ENCODE results near the gene DPYD. TPM values are rescaled to one million over a fixed set of nuclear protein-coding genes. Genes with fewer than 3 reads are reported as not detected.

Gene DPYD
- polyA plus RNA-seq, 2 donors = 6.7 to 10.0 TPM

DNA sequence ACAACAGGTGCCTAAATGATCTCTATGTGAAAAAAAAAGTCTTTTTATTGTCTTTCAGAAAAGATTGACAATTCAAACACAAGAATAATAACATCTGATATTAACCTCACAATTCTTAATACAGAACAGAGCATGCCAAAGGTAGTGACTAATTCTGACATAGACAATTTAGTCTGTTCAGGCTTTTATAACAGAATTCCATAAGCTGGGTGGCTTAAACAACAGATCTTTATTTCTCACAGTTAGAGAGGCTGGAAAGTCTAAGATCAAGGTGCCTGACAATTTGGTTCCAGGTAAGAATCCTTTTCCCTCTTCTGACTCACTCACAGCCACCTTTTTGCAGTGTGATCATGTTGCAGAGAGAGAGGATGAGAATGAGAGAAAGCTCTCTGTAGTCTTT is 27.0 kb downstream of the DPYD start:
- Histone ChIP-seq H3K27me3 (ENCODE audit: control insufficient read depth in 1 of 2, insufficient read depth in 2 of 2, low read length in 2 of 2) (no peaks in the 10 kb centered on the region), H3K27ac (ENCODE audit: low read depth in 2 of 2, low read length in 1 of 2) (no peak overlapping the region), H3K4me1 (ENCODE audit: control insufficient read depth in 2 of 2, insufficient read depth in 2 of 2, low read length in 1 of 2) (no peaks in the 10 kb centered on the region), H3K9me3 (ENCODE audit: control insufficient read depth in 2 of 2, insufficient read depth in 1 of 2, low read depth in 1 of 2, low read length in 1 of 2) (peaks cover 0 to 2% of the 10 kb centered on the region in 2 donors), H3K36me3 (ENCODE audit: control insufficient read depth in 2 of 2, insufficient read depth in 2 of 2, low read length in 1 of 2) (no peaks in the 10 kb centered on the region), H3K4me3 (ENCODE audit: low read depth in 1 of 2, low read length in 2 of 2) (no peak overlapping the region)

- no peaks in the 10 kb centered on the region for H3K9me3 ChIP-seq (ENCODE audit: control insufficient read depth in 2 of 2, insufficient read depth in 1 of 2, low read depth in 1 of 2, low read length in 1 of 2)
- H3K36me3 ChIP-seq (ENCODE audit: control insufficient read depth in 2 of 2, insufficient read depth in 2 of 2, low read length in 1 of 2) = no peaks in the 10 kb centered on the region
- H3K27me3 ChIP-seq (ENCODE audit: control insufficient read depth in 1 of 2, insufficient read depth in 2 of 2, low read length in 2 of 2) = no peaks in the 10 kb centered on the region
- H3K4me3 ChIP-seq (ENCODE audit: low read depth in 1 of 2, low read length in 2 of 2) = no peak overlapping the region
- H3K4me1 ChIP-seq (ENCODE audit: control insufficient read depth in 2 of 2, insufficient read depth in 2 of 2, low read length in 1 of 2) = no peaks in the 10 kb centered on the region
- 100% methylated on average over 1 of the region's 1 CpG for WGBS, 2 donors
- H3K27ac ChIP-seq (ENCODE audit: low read depth in 2 of 2, low read length in 1 of 2) = no peak overlapping the region
Measured at GRCh38 chr1:97886199-97886598, 34.6 kb downstream of the DPYD start.

DNA sequence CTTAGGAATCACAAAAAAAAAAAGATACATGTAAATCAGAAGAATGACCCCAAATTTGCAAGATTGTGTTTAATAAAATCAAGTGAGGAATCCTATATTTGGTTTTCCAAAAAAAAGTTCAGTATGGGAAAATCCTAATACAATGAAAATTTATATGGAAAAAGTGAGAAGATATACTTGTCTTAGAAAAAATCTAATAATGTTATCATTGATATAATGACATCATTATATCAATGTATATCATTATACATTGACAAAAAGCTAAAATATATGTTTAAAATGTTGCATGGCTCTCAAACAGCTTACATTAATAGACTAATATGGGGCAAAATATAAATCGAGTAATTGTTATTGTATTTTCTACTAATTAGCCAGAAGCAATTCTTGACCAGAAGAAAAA is 37.0 kb downstream of the DPYD start:
- Histone ChIP-seq H3K27me3 (ENCODE audit: control insufficient read depth in 1 of 2, insufficient read depth in 2 of 2, low read length in 2 of 2) (no peaks in the 10 kb centered on the region), H3K27ac (ENCODE audit: low read depth in 2 of 2, low read length in 1 of 2) (no peak overlapping the region), H3K4me3 (ENCODE audit: low read depth in 1 of 2, low read length in 2 of 2) (no peak overlapping the region), H3K36me3 (ENCODE audit: control insufficient read depth in 2 of 2, insufficient read depth in 2 of 2, low read length in 1 of 2) (no peaks in the 10 kb centered on the region), H3K9me3 (ENCODE audit: control insufficient read depth in 2 of 2, insufficient read depth in 1 of 2, low read depth in 1 of 2, low read length in 1 of 2) (no peaks in the 10 kb centered on the region), H3K4me1 (ENCODE audit: control insufficient read depth in 2 of 2, insufficient read depth in 2 of 2, low read length in 1 of 2) (no peaks in the 10 kb centered on the region)
- 88 to 91% methylated on average over 1 of the region's 1 CpG for WGBS, 2 donors

DNA sequence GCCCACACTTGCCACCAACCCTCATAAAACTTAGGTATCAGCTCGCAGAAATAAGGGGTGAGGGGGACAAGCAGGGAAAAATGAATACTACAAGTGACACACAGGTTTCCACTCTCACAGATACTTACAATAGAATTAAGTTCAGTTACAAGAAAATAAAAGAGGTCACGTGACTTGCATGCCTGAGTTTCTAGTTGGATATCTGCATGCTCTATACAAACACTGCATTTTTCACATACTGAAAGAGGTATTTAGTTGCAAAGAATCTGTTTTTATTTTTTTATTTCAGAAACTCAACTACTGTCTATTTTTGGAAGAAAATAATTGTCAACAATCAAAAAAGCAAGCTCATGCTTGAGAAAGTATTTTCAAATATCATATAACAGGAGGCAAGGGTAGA is 43.5 kb downstream of the DPYD start:
- Histone ChIP-seq H3K36me3 (ENCODE audit: control insufficient read depth in 2 of 2, insufficient read depth in 2 of 2, low read length in 1 of 2) (no peaks in the 10 kb centered on the region), H3K4me3 (ENCODE audit: low read depth in 1 of 2, low read length in 2 of 2) (no peak overlapping the region), H3K9me3 (ENCODE audit: control insufficient read depth in 2 of 2, insufficient read depth in 1 of 2, low read depth in 1 of 2, low read length in 1 of 2) (no peaks in the 10 kb centered on the region), H3K4me1 (ENCODE audit: control insufficient read depth in 2 of 2, insufficient read depth in 2 of 2, low read length in 1 of 2) (no peaks in the 10 kb centered on the region), H3K27me3 (ENCODE audit: control insufficient read depth in 1 of 2, insufficient read depth in 2 of 2, low read length in 2 of 2) (no peaks in the 10 kb centered on the region), H3K27ac (ENCODE audit: low read depth in 2 of 2, low read length in 1 of 2) (no peak overlapping the region)
- 87 to 89% methylated on average over 2 of the region's 2 CpGs for WGBS, 2 donors

DNA sequence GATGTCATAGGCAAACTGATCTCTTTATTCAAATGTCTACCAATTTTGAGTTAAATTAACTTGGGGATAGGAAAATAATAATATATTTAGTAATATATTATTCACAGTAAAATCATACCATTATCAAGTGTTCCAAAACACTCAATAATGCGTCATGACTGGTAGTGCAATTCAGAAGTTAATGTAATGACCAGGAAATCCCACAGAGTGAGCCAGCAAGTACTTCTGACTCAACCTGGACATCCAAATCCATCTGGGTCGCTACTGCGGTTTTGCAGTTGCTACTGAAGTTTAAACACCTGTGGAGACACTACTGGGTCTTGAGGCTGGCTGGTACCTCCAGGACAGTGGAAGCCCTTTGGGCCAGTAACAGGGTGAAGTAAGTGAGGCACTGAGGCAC is 44.8 kb downstream of the DPYD start:
- Histone ChIP-seq H3K27ac (ENCODE audit: low read depth in 2 of 2, low read length in 1 of 2) (no peak overlapping the region), H3K4me1 (ENCODE audit: control insufficient read depth in 2 of 2, insufficient read depth in 2 of 2, low read length in 1 of 2) (no peaks in the 10 kb centered on the region), H3K9me3 (ENCODE audit: control insufficient read depth in 2 of 2, insufficient read depth in 1 of 2, low read depth in 1 of 2, low read length in 1 of 2) (no peaks in the 10 kb centered on the region), H3K36me3 (ENCODE audit: control insufficient read depth in 2 of 2, insufficient read depth in 2 of 2, low read length in 1 of 2) (no peaks in the 10 kb centered on the region), H3K4me3 (ENCODE audit: low read depth in 1 of 2, low read length in 2 of 2) (no peak overlapping the region), H3K27me3 (ENCODE audit: control insufficient read depth in 1 of 2, insufficient read depth in 2 of 2, low read length in 2 of 2) (no peaks in the 10 kb centered on the region)
- 88 to 93% methylated on average over 3 of the region's 3 CpGs for WGBS, 2 donors

GRCh38 chr1:97870589-97870988 is 50.2 kb downstream of the DPYD start:
- Histone ChIP-seq H3K9me3 (ENCODE audit: control insufficient read depth in 2 of 2, insufficient read depth in 1 of 2, low read depth in 1 of 2, low read length in 1 of 2) (no peaks in the 10 kb centered on the region), H3K36me3 (ENCODE audit: control insufficient read depth in 2 of 2, insufficient read depth in 2 of 2, low read length in 1 of 2) (no peaks in the 10 kb centered on the region), H3K27me3 (ENCODE audit: control insufficient read depth in 1 of 2, insufficient read depth in 2 of 2, low read length in 2 of 2) (no peaks in the 10 kb centered on the region), H3K4me1 (ENCODE audit: control insufficient read depth in 2 of 2, insufficient read depth in 2 of 2, low read length in 1 of 2) (no peaks in the 10 kb centered on the region), H3K27ac (ENCODE audit: low read depth in 2 of 2, low read length in 1 of 2) (no peak overlapping the region), H3K4me3 (ENCODE audit: low read depth in 1 of 2, low read length in 2 of 2) (no peak overlapping the region)
- WGBS, 2 donors = 67 to 81% methylated on average over 7 of the region's 7 CpGs

- 29 to 79% methylated on average over 2 of the region's 2 CpGs for WGBS, 2 donors
- Histone ChIP-seq H3K9me3 (ENCODE audit: control insufficient read depth in 2 of 2, insufficient read depth in 1 of 2, low read depth in 1 of 2, low read length in 1 of 2) (no peaks in the 10 kb centered on the region), H3K27ac (ENCODE audit: low read depth in 2 of 2, low read length in 1 of 2) (no peak overlapping the region), H3K36me3 (ENCODE audit: control insufficient read depth in 2 of 2, insufficient read depth in 2 of 2, low read length in 1 of 2) (no peaks in the 10 kb centered on the region), H3K4me3 (ENCODE audit: low read depth in 1 of 2, low read length in 2 of 2) (no peak overlapping the region), H3K27me3 (ENCODE audit: control insufficient read depth in 1 of 2, insufficient read depth in 2 of 2, low read length in 2 of 2) (no peaks in the 10 kb centered on the region), H3K4me1 (ENCODE audit: control insufficient read depth in 2 of 2, insufficient read depth in 2 of 2, low read length in 1 of 2) (no peaks in the 10 kb centered on the region)
Measured at GRCh38 chr1:97869441-97869840, 51.4 kb downstream of the DPYD start.

DNA sequence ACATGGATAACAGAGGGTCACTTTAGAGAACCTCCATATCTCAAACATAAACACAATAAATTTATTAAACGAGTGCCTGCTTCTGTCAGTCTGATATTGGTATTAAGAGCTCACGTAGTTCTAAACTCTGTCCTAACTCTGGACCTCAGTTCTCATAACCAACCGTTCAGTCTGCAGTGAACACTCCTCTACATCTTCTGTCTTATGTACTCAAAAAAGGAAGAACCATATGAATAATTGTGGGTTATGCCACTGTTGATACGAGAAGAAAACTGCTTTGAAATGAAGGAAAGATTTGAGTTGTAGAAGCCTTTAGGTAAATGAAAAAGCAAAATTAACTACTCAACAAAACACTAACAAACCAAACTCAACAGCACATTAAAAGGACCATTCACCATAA is 53.7 kb downstream of the DPYD start:
- 92 to 93% methylated on average over 4 of the region's 4 CpGs for WGBS, 2 donors
- no peaks in the 10 kb centered on the region for H3K36me3 ChIP-seq (ENCODE audit: control insufficient read depth in 2 of 2, insufficient read depth in 2 of 2, low read length in 1 of 2)

DNA sequence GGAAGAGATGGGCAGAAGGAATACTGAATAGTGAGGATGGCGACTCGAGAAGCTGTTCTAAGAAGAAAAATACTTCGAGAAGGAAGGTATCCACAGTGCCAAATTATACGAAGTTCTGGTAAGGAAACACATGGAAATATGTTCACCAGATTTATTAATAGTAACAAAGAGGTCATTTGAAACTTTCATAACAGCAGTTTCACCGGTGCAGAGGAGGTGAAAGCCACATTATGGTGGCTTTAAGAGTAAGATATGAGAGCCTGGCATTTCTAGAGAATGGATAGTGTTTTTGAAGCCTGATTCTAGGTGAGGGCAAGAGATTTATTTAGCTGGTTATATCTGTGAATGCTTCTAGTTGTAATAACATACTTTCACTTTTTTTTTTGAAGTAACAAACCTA is 56.2 kb downstream of the DPYD start:
- 66 to 78% methylated on average over 5 of the region's 5 CpGs for WGBS, 2 donors
- no peaks in the 10 kb centered on the region for H3K9me3 ChIP-seq (ENCODE audit: control insufficient read depth in 2 of 2, insufficient read depth in 1 of 2, low read depth in 1 of 2, low read length in 1 of 2)
- H3K36me3 ChIP-seq (ENCODE audit: control insufficient read depth in 2 of 2, insufficient read depth in 2 of 2, low read length in 1 of 2) = no peaks in the 10 kb centered on the region
- H3K27ac ChIP-seq (ENCODE audit: low read depth in 2 of 2, low read length in 1 of 2) = no peak overlapping the region
- no peaks in the 10 kb centered on the region for H3K27me3 ChIP-seq (ENCODE audit: control insufficient read depth in 1 of 2, insufficient read depth in 2 of 2, low read length in 2 of 2)
- H3K4me1 ChIP-seq (ENCODE audit: control insufficient read depth in 2 of 2, insufficient read depth in 2 of 2, low read length in 1 of 2) = no peaks in the 10 kb centered on the region
- H3K4me3 ChIP-seq (ENCODE audit: low read depth in 1 of 2, low read length in 2 of 2) = no peak overlapping the region

More for the DNA sequence above, 53.7 kb downstream of the DPYD start:
- H3K4me3 ChIP-seq (ENCODE audit: low read depth in 1 of 2, low read length in 2 of 2) = no peak overlapping the region
- no peaks in the 10 kb centered on the region for H3K27me3 ChIP-seq (ENCODE audit: control insufficient read depth in 1 of 2, insufficient read depth in 2 of 2, low read length in 2 of 2)
- H3K4me1 ChIP-seq (ENCODE audit: control insufficient read depth in 2 of 2, insufficient read depth in 2 of 2, low read length in 1 of 2) = no peaks in the 10 kb centered on the region
- H3K9me3 ChIP-seq (ENCODE audit: control insufficient read depth in 2 of 2, insufficient read depth in 1 of 2, low read depth in 1 of 2, low read length in 1 of 2) = no peaks in the 10 kb centered on the region
- no peak overlapping the region for H3K27ac ChIP-seq (ENCODE audit: low read depth in 2 of 2, low read length in 1 of 2)

DNA sequence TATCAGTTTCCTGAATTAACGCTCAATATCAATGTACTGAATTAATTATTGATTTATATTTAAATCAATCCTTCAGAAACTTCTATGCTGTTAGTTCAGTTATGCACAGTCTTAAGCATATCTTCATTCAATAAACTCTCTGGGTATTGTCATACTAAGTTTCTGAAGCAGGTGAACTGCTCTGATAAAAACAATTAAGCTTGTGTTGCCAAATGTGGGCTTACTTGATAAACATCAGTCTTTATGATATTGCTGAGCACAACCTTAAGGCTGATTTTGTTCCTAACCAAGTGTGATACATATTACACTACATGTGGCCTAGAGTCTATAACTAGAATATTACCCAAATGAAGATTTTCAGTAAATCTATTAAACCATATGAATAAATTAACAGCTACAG is 67.6 kb downstream of the DPYD start:
- no peaks in the 10 kb centered on the region for H3K4me1 ChIP-seq (ENCODE audit: control insufficient read depth in 2 of 2, insufficient read depth in 2 of 2, low read length in 1 of 2)
- no peaks in the 10 kb centered on the region for H3K36me3 ChIP-seq (ENCODE audit: control insufficient read depth in 2 of 2, insufficient read depth in 2 of 2, low read length in 1 of 2)
- no peaks in the 10 kb centered on the region for H3K9me3 ChIP-seq (ENCODE audit: control insufficient read depth in 2 of 2, insufficient read depth in 1 of 2, low read depth in 1 of 2, low read length in 1 of 2)
- H3K4me3 ChIP-seq (ENCODE audit: low read depth in 1 of 2, low read length in 2 of 2) = no peak overlapping the region
- H3K27ac ChIP-seq (ENCODE audit: low read depth in 2 of 2, low read length in 1 of 2) = no peak overlapping the region
- H3K27me3 ChIP-seq (ENCODE audit: control insufficient read depth in 1 of 2, insufficient read depth in 2 of 2, low read length in 2 of 2) = no peaks in the 10 kb centered on the region
- 85 to 98% methylated on average over 1 of the region's 1 CpG for WGBS, 2 donors
